Caco-2 (cell line): ENCODE measurements around the gene ATXN7. TPM values are rescaled to one million over a fixed set of nuclear protein-coding genes. Genes with fewer than 3 reads are reported as not detected.

Source experiments
- BruUV-seq: library from RNA; stranded (reverse); fragments of 400-500 nt; replicated peaks from 2 replicates; lab custom pipeline; 2021; lab: Mats Ljungman, UMichigan
- CTCF ChIA-PET: fragments of 300-600 bp; sonication (Branson Sonifier 250); formaldehyde crosslinking; loops from one replicate; lab custom pipeline; 2022; ENCODE audit warnings: antibody characterized with exemption; lab: Charles Lee
- POLR2A ChIA-PET: fragments of 300-600 bp; sonication (Branson Sonifier 250); formaldehyde crosslinking; loops from one replicate; lab custom pipeline; 2022; ENCODE audit warnings: antibody characterized with exemption; lab: Charles Lee
- DNase-seq, 2 experiments: peaks; one replicate each; pipeline versions ENCODE4 v3.0.0 to v3.0.0-alpha.2; 2020 to 2022
- H3K27me3 ChIP-seq: replicated peaks from 2 replicates; pipeline ENCODE4 v1.6.0; 2011; ENCODE audit warnings: low read length; ENCODE audit not compliant: control insufficient read depth, insufficient read depth
- H3K36me3 ChIP-seq: 2 replicates; pipeline ENCODE4 v1.5.1; 2011; ENCODE audit warnings: low read length; ENCODE audit not compliant: control insufficient read depth, insufficient read depth
- H3K4me1 ChIP-seq: fragments of 250-450 bp; sonication (Bioruptor Pico); 2 replicates; pipeline ENCODE4 v1.5.1; 2020; ENCODE audit warnings: mild to moderate bottlenecking
- H3K4me3 ChIP-seq: 2 replicates; pipeline ENCODE4 v1.5.1; 2011; ENCODE audit warnings: low read depth, mild to moderate bottlenecking, control low read depth, low read length
- H3K9me3 ChIP-seq: fragments of 250-450 bp; sonication (Bioruptor Pico); 2 replicates; pipeline ENCODE4 v1.5.1; 2020; ENCODE audit warnings: mild to moderate bottlenecking, moderate library complexity
- H3K27ac Mint-ChIP-seq: one replicate; pipeline ENCODE4 v1.8.0; 2022; ENCODE audit warnings: mixed read lengths; ENCODE audit not compliant: unreplicated experiment
- H3K27me3 Mint-ChIP-seq: one replicate; pipeline ENCODE4 v1.8.0; 2022; ENCODE audit warnings: mixed read lengths; ENCODE audit not compliant: insufficient read depth, unreplicated experiment
- H3K36me3 Mint-ChIP-seq: one replicate; pipeline ENCODE4 v1.8.0; 2022; ENCODE audit warnings: mild to moderate bottlenecking, mixed read lengths; ENCODE audit not compliant: insufficient read depth, unreplicated experiment
- H3K4me1 Mint-ChIP-seq: one replicate; pipeline ENCODE4 v1.8.0; 2022; ENCODE audit warnings: low read depth, mixed read lengths; ENCODE audit not compliant: unreplicated experiment
- H3K4me3 Mint-ChIP-seq: one replicate; pipeline ENCODE4 v1.8.0; 2022; ENCODE audit warnings: mild to moderate bottlenecking, moderate library complexity, mixed read lengths; ENCODE audit not compliant: unreplicated experiment
- H3K9me3 Mint-ChIP-seq: one replicate; pipeline ENCODE4 v1.8.0; 2022; ENCODE audit warnings: mixed read lengths; ENCODE audit not compliant: unreplicated experiment
- CTCF ChIP-seq, 2 experiments: fragments of 200-600 bp in 1 of 2; IDR thresholded peaks; 1 replicate in 1 of 2; 2 replicates in 1 of 2; pipeline versions ENCODE4 v1.5.1 to v1.8.0; 2011 to 2022; ENCODE audit warnings: antibody characterized with exemption in 1 of 2, control low read depth in 1 of 2, inconsistent platforms in 1 of 2, low read depth in 1 of 2, low read length in 1 of 2, mild to moderate bottlenecking in 1 of 2, moderate library complexity in 1 of 2; ENCODE audit not compliant: insufficient read depth in 1 of 2, severe bottlenecking in 1 of 2, unreplicated experiment in 1 of 2
- intact Hi-C: fragments of 100-400 bp; cut with micrococcal nuclease; formaldehyde crosslinking; loops from one replicate; pipeline ENCODE4 v1.10.0; 2022; ENCODE audit not compliant: unreplicated experiment
- total RNA-seq: library from RNA; stranded (reverse); gene quantifications from 2 replicates; pipeline ENCODE4 v1.2.3, GENCODE V29; 2022

The ATXN7 gene
- total RNA-seq, 1 experiment from 2014 or later, result 22.5 TPM

- no peaks in the 10 kb centered on the region for H3K9me3 ChIP-seq
- Mint-ChIP-seq H3K4me1 (peaks cover 28% of the 10 kb centered on the region), H3K27ac (no peak overlapping the region), H3K36me3 (peaks cover 7% of the 10 kb centered on the region), H3K27me3 (no peaks in the 10 kb centered on the region), H3K9me3 (no peaks in the 10 kb centered on the region), H3K4me3 (no peak overlapping the region)
- CTCF ChIA-PET, result no interaction called here
- H3K4me1 ChIP-seq, result peaks cover 10% of the 10 kb centered on the region; the same call in 1 of the 2 replicates
- intact Hi-C loops, result loop anchor here (1.0 to 5.0 kb wide), 2 partner anchors 10 to 47 kb away; no protein-coding TSS in a partner anchor
- POLR2A ChIA-PET, result no interaction called here
- no peak for TF ChIP-seq CTCF (IDR thresholded peaks at IDR 0.05; ENCODE audit: insufficient read depth in 1 of 2, low read depth in 1 of 2, low read length in 1 of 2, severe bottlenecking in 1 of 2, unreplicated experiment in 1 of 2)
- H3K4me3 ChIP-seq, result no peak overlapping the region
- BruUV-seq, result no TSS peak
- DNase-seq, result no peak
- H3K27me3 ChIP-seq, result no peaks in the 10 kb centered on the region
- peaks cover 2% of the 10 kb centered on the region for H3K36me3 ChIP-seq
Measured at GRCh38 chr3:63945558-63946096, 82.0 kb downstream of the ATXN7 start.

- H3K9me3 Mint-ChIP-seq, result no peaks in the 10 kb centered on the region
- ChIA-PET CTCF (no interaction called here), POLR2A (no interaction called here)
- no peak overlapping the region for H3K4me3 Mint-ChIP-seq
- Histone ChIP-seq H3K4me1 (peaks cover 10% of the 10 kb centered on the region; the same call in 1 of the 2 replicates), H3K27me3 (no peaks in the 10 kb centered on the region), H3K4me3 (no peak overlapping the region), H3K9me3 (no peaks in the 10 kb centered on the region), H3K36me3 (peaks cover 2% of the 10 kb centered on the region)
- intact Hi-C loops, result loop anchor here (5.0 kb wide), 1 partner anchor 46 kb away; no protein-coding TSS in a partner anchor
- H3K36me3 Mint-ChIP-seq, result peaks cover 7% of the 10 kb centered on the region
- no TSS peak for BruUV-seq
- no peaks in the 10 kb centered on the region for H3K27me3 Mint-ChIP-seq
- no peak overlapping the region for H3K27ac Mint-ChIP-seq
- peaks cover 28% of the 10 kb centered on the region for H3K4me1 Mint-ChIP-seq
- TF ChIP-seq CTCF (IDR thresholded peaks at IDR 0.05; ENCODE audit: insufficient read depth in 1 of 2, low read depth in 1 of 2, low read length in 1 of 2, severe bottlenecking in 1 of 2, unreplicated experiment in 1 of 2), result no peak
- DNase-seq, result no peak
Measured at GRCh38 chr3:63946753-63947152, 83.1 kb downstream of the ATXN7 start.

GRCh38 chr3:63947594-63947993 is 83.9 kb downstream of the ATXN7 start:
- intact Hi-C loops, result loop anchor here (5.0 kb wide), 1 partner anchor 45 kb away; no protein-coding TSS in a partner anchor
- Histone ChIP-seq H3K27me3 (no peaks in the 10 kb centered on the region), H3K4me1 (peaks cover 10% of the 10 kb centered on the region; the same call in 1 of the 2 replicates), H3K36me3 (peaks cover 2% of the 10 kb centered on the region), H3K9me3 (no peaks in the 10 kb centered on the region), H3K4me3 (no peak overlapping the region)
- no peak for DNase-seq
- Mint-ChIP-seq H3K4me3 (no peak overlapping the region), H3K9me3 (no peaks in the 10 kb centered on the region), H3K27ac (no peak overlapping the region), H3K27me3 (no peaks in the 10 kb centered on the region), H3K4me1 (peaks cover 28% of the 10 kb centered on the region), H3K36me3 (peaks cover 7% of the 10 kb centered on the region)
- BruUV-seq, result no TSS peak
- ChIA-PET CTCF (no interaction called here), POLR2A (no interaction called here)
- no peak for TF ChIP-seq CTCF (IDR thresholded peaks at IDR 0.05; ENCODE audit: insufficient read depth in 1 of 2, low read depth in 1 of 2, low read length in 1 of 2, severe bottlenecking in 1 of 2, unreplicated experiment in 1 of 2)
